Neural cell (in vitro differentiated cells): ENCODE data around the gene TECTB.

ENCODE experiments used
- CTCF ChIP-seq: fragments of 450-650 bp; IDR thresholded peaks from 2 replicates; pipeline ENCODE4 v1.5.1; 2014; ENCODE audit warnings: antibody characterized with exemption, mild to moderate bottlenecking, moderate library complexity; ENCODE audit not compliant: poor library complexity, severe bottlenecking
- POLR2AphosphoS5 ChIP-seq: IDR thresholded peaks from 2 replicates; pipeline ENCODE4 v1.6.1; 2012
- TAF1 ChIP-seq: IDR thresholded peaks from 2 replicates; pipeline ENCODE4 v1.6.1; 2012; ENCODE audit warnings: low read depth

- no peak for TF ChIP-seq CTCF
- no peak for TF ChIP-seq TAF1
- TF ChIP-seq POLR2AphosphoS5: no peak
Measured at GRCh38 chr10:112259688-112260087, 23.5 kb upstream of the TECTB start.
